ENCODE results near the gene SDK2.

GRCh38 chr17:73369111-73369521 lies 275.1 kb downstream of the SDK2 start:
- no peak for TF ChIP-seq CTCF (conservative IDR thresholded peaks at IDR 0.05 in 1 of 2, IDR thresholded peaks at IDR 0.05 in 1 of 2; ENCODE audit: extremely low read depth in 1 of 2, insufficient read depth in 1 of 2, low read depth in 1 of 2, low read length in 2 of 2)
- no peak for TF ChIP-seq EZH2 (IDR thresholded peaks at IDR 0.05; ENCODE audit: borderline replicate concordance, low read length)
